ENCODE measurements around the gene UGT1A8. TPM values are rescaled to one million over a fixed set of nuclear protein-coding genes. Genes with fewer than 3 reads are reported as not detected.

The UGT1A8 gene
- total RNA-seq, 1 donor from 2014 or later, result not detected

- no peaks in the 10 kb centered on the region for H3K36me3 ChIP-seq
- H3K27ac ChIP-seq (replicated peaks), result no peak overlapping the region
- no peaks in the 10 kb centered on the region for H3K4me1 ChIP-seq
- no peak for DNase-seq
- TF ChIP-seq CTCF (IDR thresholded peaks at IDR 0.05; ENCODE audit: borderline replicate concordance), result no peak
- no peaks in the 10 kb centered on the region for H3K9me3 ChIP-seq (replicated peaks)
- peaks cover 25% of the 10 kb centered on the region for H3K27me3 ChIP-seq (ENCODE audit: low read depth)
- intact Hi-C loops (cut with micrococcal nuclease), result no loop called here
- H3K4me3 ChIP-seq, result no peak overlapping the region
Measured at GRCh38 chr2:233658610-233659009, 41.2 kb downstream of the UGT1A8 start.

GRCh38 chr2:233663911-233664310, 46.5 kb downstream of the UGT1A8 start:
- H3K36me3 ChIP-seq, result no peaks in the 10 kb centered on the region
- DNase-seq, result no peak
- intact Hi-C loops (cut with micrococcal nuclease), result no loop called here
- no peaks in the 10 kb centered on the region for H3K4me1 ChIP-seq
- no peak for TF ChIP-seq CTCF (IDR thresholded peaks at IDR 0.05; ENCODE audit: borderline replicate concordance)
- no peak overlapping the region for H3K27ac ChIP-seq (replicated peaks)
- peaks cover 23% of the 10 kb centered on the region for H3K27me3 ChIP-seq (ENCODE audit: low read depth)
- peaks cover 10% of the 10 kb centered on the region for H3K9me3 ChIP-seq (replicated peaks)
- no peak overlapping the region for H3K4me3 ChIP-seq

- H3K27me3 ChIP-seq (ENCODE audit: low read depth), result peaks cover 23% of the 10 kb centered on the region
- H3K4me3 ChIP-seq, result no peak overlapping the region
- H3K36me3 ChIP-seq, result no peaks in the 10 kb centered on the region
- H3K27ac ChIP-seq (replicated peaks), result no peak overlapping the region
- intact Hi-C loops (cut with micrococcal nuclease), result no loop called here
- TF ChIP-seq CTCF (IDR thresholded peaks at IDR 0.05; ENCODE audit: borderline replicate concordance), result no peak
- H3K4me1 ChIP-seq, result no peaks in the 10 kb centered on the region
- H3K9me3 ChIP-seq (replicated peaks), result peaks cover 10% of the 10 kb centered on the region
- no peak for DNase-seq
Measured at GRCh38 chr2:233668605-233669260, 51.3 kb downstream of the UGT1A8 start.

GRCh38 chr2:233671290-233672161, 54.1 kb downstream of the UGT1A8 start, which contains the start of gene UGT1A9:
Gene UGT1A9, plus strand, starts transcription at chr2:233671898. Its CDS starts 37 bp downstream, at chr2:233671935.
- no peak for TF ChIP-seq CTCF (IDR thresholded peaks at IDR 0.05; ENCODE audit: borderline replicate concordance)
- Histone ChIP-seq H3K9me3 (replicated peaks) (peaks cover 10% of the 10 kb centered on the region), H3K27ac (replicated peaks) (no peak within 1 kb of the TSS), H3K4me3 (no peak within 1 kb of the TSS), H3K4me1 (no peaks in the 10 kb centered on the region), H3K27me3 (ENCODE audit: low read depth) (peaks cover 24% of the 10 kb centered on the region), H3K36me3 (no peaks in the 10 kb centered on the region)
- intact Hi-C loops (cut with micrococcal nuclease), result no loop called here
- no peak for DNase-seq

- H3K36me3 ChIP-seq, result no peaks in the 10 kb centered on the region
- H3K9me3 ChIP-seq (replicated peaks), result peaks cover 6% of the 10 kb centered on the region
- no peak overlapping the region for H3K27ac ChIP-seq (replicated peaks)
- no peaks in the 10 kb centered on the region for H3K4me1 ChIP-seq
- DNase-seq, result no peak
- intact Hi-C loops (cut with micrococcal nuclease), result no loop called here
- peaks cover 36% of the 10 kb centered on the region for H3K27me3 ChIP-seq (ENCODE audit: low read depth)
- TF ChIP-seq CTCF (IDR thresholded peaks at IDR 0.05; ENCODE audit: borderline replicate concordance), result no peak
- no peak overlapping the region for H3K4me3 ChIP-seq
Measured at GRCh38 chr2:233672886-233673285, 55.5 kb downstream of the UGT1A8 start.
